GM21367 (cell line): ENCODE results near the gene ACSM4.
"Not testable (repeated sequence)": the region's sequence is repeated elsewhere in the genome, so short reads cannot be mapped to it uniquely, and the experiment has no call there.

Experiments used
- ATAC-seq: cut with Tn5 transposase; IDR thresholded peaks from one replicate; pipeline ENCODE4 v1.9.1; 2021; ENCODE audit not compliant: unreplicated experiment

ACSM4 gene

GRCh38 chr12:7303772-7304171 is at the start of gene ACSM4:
ACSM4 (plus strand) TSS chr12:7304072; CDS start chr12:7304332, 260 bp downstream.
- no peak for ATAC-seq

GRCh38 chr12:7259060-7259459 is 44.8 kb upstream of the ACSM4 start:
- ATAC-seq: no peak

GRCh38 chr12:7264538-7264937 is 39.3 kb upstream of the ACSM4 start:
- ATAC-seq: no peak

- ATAC-seq: no peak
Observed at GRCh38 chr12:7265251-7265650, 38.6 kb upstream of the ACSM4 start.

GRCh38 chr12:7269273-7269672 is 34.6 kb upstream of the ACSM4 start:
- ATAC-seq: no peak

GRCh38 chr12:7271893-7272514 is 31.9 kb upstream of the ACSM4 start:
- ATAC-seq: no peak

GRCh38 chr12:7275482-7275881 is 28.4 kb upstream of the ACSM4 start:
- not testable (repeated sequence) for ATAC-seq

- ATAC-seq: no peak
Observed at GRCh38 chr12:7282844-7283243, 21.0 kb upstream of the ACSM4 start.

GRCh38 chr12:7289743-7290142 is 14.1 kb upstream of the ACSM4 start:
- ATAC-seq: no peak

- not testable (repeated sequence) for ATAC-seq
Observed at GRCh38 chr12:7290588-7290987, 13.3 kb upstream of the ACSM4 start.

GRCh38 chr12:7292300-7292699 is 11.6 kb upstream of the ACSM4 start:
- no peak for ATAC-seq

- ATAC-seq: no peak
Observed at GRCh38 chr12:7293670-7294069, 10.2 kb upstream of the ACSM4 start.

GRCh38 chr12:7295529-7295928 is 8.3 kb upstream of the ACSM4 start:
- ATAC-seq: no peak

GRCh38 chr12:7297865-7298264 is 6.0 kb upstream of the ACSM4 start:
- ATAC-seq: no peak

- no peak for ATAC-seq
Observed at GRCh38 chr12:7302266-7302986, 1.4 kb upstream of the ACSM4 start.

- no peak for ATAC-seq
Observed at GRCh38 chr12:7303230-7303629, 642 bp upstream of the ACSM4 start.

GRCh38 chr12:7304456-7304855 is 584 bp downstream of the ACSM4 start:
- ATAC-seq: no peak

- no peak for ATAC-seq
Observed at GRCh38 chr12:7310070-7310469, 6.2 kb downstream of the ACSM4 start.

GRCh38 chr12:7319930-7320329 is 16.1 kb downstream of the ACSM4 start:
- no peak for ATAC-seq

- ATAC-seq: no peak
Observed at GRCh38 chr12:7321624-7322023, 17.8 kb downstream of the ACSM4 start.

- ATAC-seq: no peak
Observed at GRCh38 chr12:7322599-7322998, 18.7 kb downstream of the ACSM4 start.

- ATAC-seq: no peak
Observed at GRCh38 chr12:7324176-7324575, 20.3 kb downstream of the ACSM4 start.

- no peak for ATAC-seq
Observed at GRCh38 chr12:7327918-7328317, 24.0 kb downstream of the ACSM4 start.
